ENCODE data around the gene EIF3C.
"Not testable (repeated sequence)": the region's sequence is repeated elsewhere in the genome, so short reads cannot be mapped to it uniquely, and the experiment has no call there.

EIF3C gene

GRCh38 chr16:28711220-28712083 is at the start of gene EIF3C:
Gene EIF3C (plus strand): TSS chr16:28711464. CDS start chr16:28711687, 223 bp downstream.
- not testable (repeated sequence) for DNase-seq

GRCh38 chr16:28666264-28666663 is 45.0 kb upstream of the EIF3C start:
- DNase-seq: not testable (repeated sequence)

GRCh38 chr16:28667480-28667879 is 43.8 kb upstream of the EIF3C start:
- DNase-seq: not testable (repeated sequence)

GRCh38 chr16:28668199-28668598 is 43.1 kb upstream of the EIF3C start:
- not testable (repeated sequence) for DNase-seq

- not testable (repeated sequence) for DNase-seq
Observed at GRCh38 chr16:28688327-28688952, 22.8 kb upstream of the EIF3C start.

- not testable (repeated sequence) for DNase-seq
Observed at GRCh38 chr16:28689425-28689824, 21.8 kb upstream of the EIF3C start.

- DNase-seq: not testable (repeated sequence)
Observed at GRCh38 chr16:28691722-28692121, 19.5 kb upstream of the EIF3C start.

GRCh38 chr16:28693257-28693950 is 17.9 kb upstream of the EIF3C start:
- not testable (repeated sequence) for DNase-seq

- not testable (repeated sequence) for DNase-seq
Observed at GRCh38 chr16:28699792-28700191, 11.5 kb upstream of the EIF3C start.

GRCh38 chr16:28700349-28700748 is 10.9 kb upstream of the EIF3C start:
- not testable (repeated sequence) for DNase-seq

GRCh38 chr16:28701384-28701783 is 9.9 kb upstream of the EIF3C start:
- not testable (repeated sequence) for DNase-seq

- DNase-seq: not testable (repeated sequence)
Observed at GRCh38 chr16:28704246-28704645, 7.0 kb upstream of the EIF3C start.

GRCh38 chr16:28722852-28723650 is 11.8 kb downstream of the EIF3C start:
- DNase-seq: not testable (repeated sequence)

GRCh38 chr16:28731253-28731652 is 20.0 kb downstream of the EIF3C start:
- DNase-seq: not testable (repeated sequence)

- DNase-seq: not testable (repeated sequence)
Observed at GRCh38 chr16:28732455-28733124, 21.3 kb downstream of the EIF3C start.

- not testable (repeated sequence) for DNase-seq
Observed at GRCh38 chr16:28739787-28740186, 28.5 kb downstream of the EIF3C start.

- not testable (repeated sequence) for DNase-seq
Observed at GRCh38 chr16:28740631-28741030, 29.4 kb downstream of the EIF3C start.

- not testable (repeated sequence) for DNase-seq
Observed at GRCh38 chr16:28741295-28741694, 30.0 kb downstream of the EIF3C start.

- DNase-seq: not testable (repeated sequence)
Observed at GRCh38 chr16:28746618-28747350, 35.5 kb downstream of the EIF3C start.

- DNase-seq: not testable (repeated sequence)
Observed at GRCh38 chr16:28749997-28750465, 38.8 kb downstream of the EIF3C start.
